ENCODE results near the gene SCGB1D1.
"Not testable (repeated sequence)": the region's sequence is repeated elsewhere in the genome, so short reads cannot be mapped to it uniquely, and the experiment has no call there.

The SCGB1D1 gene

GRCh38 chr11:62182147-62182891 is 7.7 kb upstream of the SCGB1D1 start:
- no peak overlapping the region for H3K4me3 ChIP-seq (ENCODE audit: low read length)
- TF ChIP-seq CTCF (conservative IDR thresholded peaks at IDR 0.05; ENCODE audit: low read length): no peak
- no peak for DNase-seq (ENCODE audit: low read depth)

GRCh38 chr11:62186195-62186594 is 3.8 kb upstream of the SCGB1D1 start:
- H3K4me3 ChIP-seq (ENCODE audit: low read length): no peak overlapping the region
- no peak for TF ChIP-seq CTCF (conservative IDR thresholded peaks at IDR 0.05; ENCODE audit: low read length)
- DNase-seq (ENCODE audit: low read depth): no peak

GRCh38 chr11:62193952-62194351 is 3.9 kb downstream of the SCGB1D1 start:
- TF ChIP-seq CTCF (conservative IDR thresholded peaks at IDR 0.05; ENCODE audit: low read length): no peak
- no peak overlapping the region for H3K4me3 ChIP-seq (ENCODE audit: low read length)
- no peak for DNase-seq (ENCODE audit: low read depth)

GRCh38 chr11:62195010-62195409 is 5.0 kb downstream of the SCGB1D1 start:
- DNase-seq (ENCODE audit: low read depth); H3K4me3 ChIP-seq (ENCODE audit: low read length): not testable (repeated sequence)

GRCh38 chr11:62195945-62196344 is 5.9 kb downstream of the SCGB1D1 start:
- H3K4me3 ChIP-seq (ENCODE audit: low read length): no peak overlapping the region
- TF ChIP-seq CTCF (conservative IDR thresholded peaks at IDR 0.05; ENCODE audit: low read length): no peak
- no peak for DNase-seq (ENCODE audit: low read depth)

GRCh38 chr11:62197400-62197799 is 7.4 kb downstream of the SCGB1D1 start:
- DNase-seq (ENCODE audit: low read depth); H3K4me3 ChIP-seq (ENCODE audit: low read length): not testable (repeated sequence)

GRCh38 chr11:62201376-62201775 is 11.4 kb downstream of the SCGB1D1 start:
- no peak for DNase-seq (ENCODE audit: low read depth)
- no peak for TF ChIP-seq CTCF (conservative IDR thresholded peaks at IDR 0.05; ENCODE audit: low read length)
- no peak overlapping the region for H3K4me3 ChIP-seq (ENCODE audit: low read length)

- TF ChIP-seq CTCF (conservative IDR thresholded peaks at IDR 0.05; ENCODE audit: low read length): no peak
- no peak overlapping the region for H3K4me3 ChIP-seq (ENCODE audit: low read length)
- DNase-seq (ENCODE audit: low read depth): no peak
Measured at GRCh38 chr11:62202910-62203309, 12.9 kb downstream of the SCGB1D1 start.

Data from AG10803 (cell line).